Lung (tissue), 12 donors: ENCODE data around the gene ANGPTL2. TPM values are rescaled to one million over a fixed set of nuclear protein-coding genes. Genes with fewer than 3 reads are reported as not detected.

Experiments used
- ATAC-seq: fragments of 200-7000 bp; cut with Tn5 transposase; one replicate; pipeline ENCODE4 v1.9.1; 2020; ENCODE audit warnings: moderate number of reproducible peaks; ENCODE audit not compliant: insufficient read depth, low FRiP score
- DNase-seq, 3 donors: peaks; one replicate each; pipeline ENCODE4 v3.0.0-alpha.2; 2013 to 2017
- H3K27ac ChIP-seq, 2 donors: one replicate each; pipeline ENCODE4 v1.5.1; 2013; ENCODE audit warnings: mild to moderate bottlenecking in 2 of 2, moderate library complexity in 2 of 2, control low read depth in 1 of 2, inconsistent platforms in 1 of 2, low read depth in 1 of 2, low read length in 1 of 2
- H3K27me3 ChIP-seq, 3 donors: one replicate each; pipeline ENCODE4 v1.5.1; 2013; ENCODE audit warnings: low read length in 2 of 3; ENCODE audit not compliant: control insufficient read depth in 3 of 3, insufficient read depth in 3 of 3
- H3K36me3 ChIP-seq, 4 donors: one replicate each; pipeline ENCODE4 v1.5.1; 2013; ENCODE audit warnings: low read length in 4 of 4, mild to moderate bottlenecking in 1 of 4, moderate library complexity in 1 of 4; ENCODE audit not compliant: control insufficient read depth in 4 of 4, insufficient read depth in 4 of 4
- H3K4me1 ChIP-seq, 5 donors: one replicate each; pipeline ENCODE4 v1.5.1; 2013; ENCODE audit warnings: low read length in 5 of 5, mild to moderate bottlenecking in 2 of 5, moderate library complexity in 1 of 5; ENCODE audit not compliant: control insufficient read depth in 5 of 5, insufficient read depth in 5 of 5
- H3K4me3 ChIP-seq: one replicate; pipeline ENCODE4 v1.5.1; 2013; ENCODE audit warnings: mild to moderate bottlenecking, control low read depth, moderate library complexity
- H3K9ac ChIP-seq, 2 donors: one replicate each; pipeline ENCODE4 v1.5.1; 2013; ENCODE audit warnings: low read length in 2 of 2, control low read depth in 1 of 2; ENCODE audit not compliant: insufficient read depth in 1 of 2
- H3K9me3 ChIP-seq, 4 donors: one replicate each; pipeline ENCODE4 v1.5.1; 2013; ENCODE audit warnings: low read length in 3 of 4, mild to moderate bottlenecking in 1 of 4, moderate library complexity in 1 of 4; ENCODE audit not compliant: control insufficient read depth in 4 of 4, insufficient read depth in 3 of 4
- CTCF ChIP-seq: IDR thresholded peaks from 2 replicates; pipeline ENCODE4 v1.5.1; 2012; ENCODE audit warnings: mild to moderate bottlenecking; ENCODE audit errors: control extremely low read depth, extremely low read depth
- WGBS, 2 donors: extraction: QIAGEN DNeasy Blood & Tissue Kit; methylation state at CpG; one replicate each; pipeline ENCODE4 v1.1.7; 2013; 5-methylcytosine and 5-hydroxymethylcytosine counted together
- polyA plus RNA-seq, 2 donors: library from polyadenylated mRNA; stranded (reverse); fragments of 200-250 nt; gene quantifications; one replicate each; pipeline ENCODE4 v1.2.1, GENCODE V29; 2013
- total RNA-seq, 2 donors: library from RNA; depleted of rRNA in 1 of 2; stranded (reverse); fragments of >200 nt in 1 of 2; gene quantifications; one replicate each; pipeline ENCODE4 v1.2.1, GENCODE V29; 2014 to 2021
- donor health status: control.
- donor health status: control.
- donor health status: Bipolar disorder and iron deficiency.
- donor health status: healthy.
- donor health status: DM: yes; HTN: yes; CAD: no.

Gene ANGPTL2
- total and polyA plus RNA-seq, 4 donors = 7.5 to 18.8 (median 11.0) TPM

DNA sequence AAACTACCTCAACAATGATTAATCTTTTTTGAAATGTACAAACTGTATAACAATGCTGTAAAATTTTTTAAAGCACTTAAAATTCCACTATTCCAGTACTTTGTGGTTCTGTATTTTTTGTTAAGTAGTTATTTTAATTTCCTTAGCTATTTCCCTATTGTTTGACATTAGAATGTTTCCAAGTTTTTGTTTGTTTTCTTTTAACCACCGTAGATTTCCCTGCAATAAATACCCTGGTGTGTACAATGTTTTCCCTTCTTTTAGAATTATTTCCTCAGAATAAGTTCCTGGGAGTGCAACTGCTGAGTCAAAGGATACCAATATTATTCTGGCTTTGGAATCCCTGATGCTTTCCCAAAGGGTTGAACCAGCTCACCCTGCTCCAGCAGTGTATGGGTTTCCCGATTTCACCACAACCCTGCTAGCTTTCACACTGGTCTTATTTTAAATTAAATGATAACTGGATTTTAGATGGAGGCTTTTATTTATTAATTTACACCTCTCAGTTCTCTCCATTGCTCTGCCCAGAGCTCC lies 20.6 kb upstream of the ANGPTL2 start:
- no peak for ATAC-seq
- DNase-seq = no peak
- no peak for TF ChIP-seq CTCF
- Histone ChIP-seq H3K4me3 (no peak overlapping the region), H3K27ac (no peak overlapping the region), H3K27me3 (no peaks in the 10 kb centered on the region), H3K9ac (no peak overlapping the region), H3K4me1 (peaks cover 0 to 28% (median 3%) of the 10 kb centered on the region in 5 donors), H3K9me3 (no peaks in the 10 kb centered on the region), H3K36me3 (no peaks in the 10 kb centered on the region)
- 66 to 82% methylated on average over 2 of the region's 2 CpGs for WGBS, 2 donors

DNA sequence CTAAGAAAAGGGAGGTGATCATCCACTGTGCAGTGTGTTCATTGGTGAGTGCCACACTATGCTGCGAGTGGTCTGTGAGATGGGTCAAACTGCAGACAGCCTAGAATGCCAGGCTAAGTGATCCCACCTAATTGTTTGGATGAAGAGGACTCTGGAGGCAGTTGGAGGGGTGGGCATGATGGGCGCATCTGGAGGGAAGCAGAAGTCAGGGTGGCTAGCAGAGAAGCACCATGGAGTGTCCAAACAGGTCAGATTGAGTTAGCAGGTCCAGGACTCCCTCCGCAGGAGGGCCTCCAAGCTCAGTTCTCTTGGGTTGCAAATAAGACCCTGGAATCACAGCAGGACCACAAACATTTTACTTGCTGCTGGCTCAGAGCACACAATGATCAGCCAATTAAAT lies 19.9 kb upstream of the ANGPTL2 start:
- no peak for ATAC-seq
- WGBS, 2 donors = 96 to 97% methylated on average over 3 of the region's 3 CpGs
- Histone ChIP-seq H3K4me1 (peaks cover 0 to 28% (median 0%) of the 10 kb centered on the region in 5 donors), H3K9ac (no peak overlapping the region), H3K4me3 (no peak overlapping the region), H3K9me3 (no peaks in the 10 kb centered on the region), H3K36me3 (no peaks in the 10 kb centered on the region), H3K27me3 (no peaks in the 10 kb centered on the region), H3K27ac (no peak overlapping the region)
- no peak for DNase-seq
- no peak for TF ChIP-seq CTCF

DNA sequence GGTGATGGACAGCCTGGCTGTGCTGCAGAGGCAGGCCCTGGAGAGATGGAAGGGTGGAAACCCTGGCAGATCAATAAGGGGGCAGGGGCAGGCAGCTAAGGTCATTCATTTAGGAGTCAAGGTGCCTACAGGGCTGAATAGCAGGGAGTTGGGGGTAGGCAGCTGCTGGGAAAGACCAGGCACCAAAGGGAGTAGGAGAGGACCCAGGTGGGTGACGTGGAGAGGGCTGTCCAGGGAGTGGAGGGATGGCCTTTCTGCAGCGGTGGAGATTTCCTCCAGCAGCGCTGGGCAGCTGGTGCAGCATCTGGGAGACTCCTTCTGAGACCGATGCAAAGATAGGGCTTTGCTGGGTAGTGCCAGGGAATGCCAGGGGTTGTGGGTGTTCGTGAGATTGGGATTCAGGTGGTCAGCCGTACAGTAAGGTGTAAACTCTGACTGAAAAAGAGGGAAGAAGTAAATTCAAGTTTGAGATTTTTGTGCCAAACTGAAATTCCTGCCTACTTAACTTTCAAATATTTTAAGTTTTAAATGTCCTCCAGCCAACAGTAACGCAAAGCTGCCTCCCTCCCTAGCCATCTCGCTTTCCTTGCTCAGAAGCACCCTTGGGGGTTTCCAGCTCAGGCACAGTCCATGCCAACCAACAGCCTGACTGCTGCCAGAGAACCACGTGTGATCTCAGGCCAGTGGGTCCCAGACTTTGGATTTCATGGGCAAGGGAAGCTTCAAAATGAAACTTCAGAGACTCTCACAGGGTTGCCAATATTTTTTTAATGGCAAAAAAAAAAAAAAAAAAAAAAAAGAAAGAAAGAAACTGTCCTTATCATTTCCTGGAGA lies 18.6 kb upstream of the ANGPTL2 start:
- no peak overlapping the region for H3K4me3 ChIP-seq
- no peak overlapping the region for H3K9ac ChIP-seq
- no peaks in the 10 kb centered on the region for H3K9me3 ChIP-seq
- H3K27me3 ChIP-seq = no peaks in the 10 kb centered on the region
- TF ChIP-seq CTCF = no peak
- WGBS, 2 donors = 80 to 87% methylated on average over 9 of the region's 9 CpGs
- H3K27ac ChIP-seq = no peak overlapping the region
- DNase-seq (no peak), ATAC-seq (no peak)
- no peaks in the 10 kb centered on the region for H3K36me3 ChIP-seq
- H3K4me1 ChIP-seq = peaks cover 0 to 31% (median 0%) of the 10 kb centered on the region in 5 donors
